SU-DHL-6 (cell line): Measurements from ENCODE around the gene CD1C.

Source experiments
- CTCF ChIP-seq: fragments of 200-600 bp; sonication (generic); IDR thresholded peaks from one replicate; pipeline ENCODE4 v1.5.1; 2017; ENCODE audit warnings: antibody characterized with exemption, mild to moderate bottlenecking, low read length, moderate library complexity; ENCODE audit not compliant: insufficient read depth, poor library complexity, severe bottlenecking
- EZH2phosphoT487 ChIP-seq: fragments of 200-600 bp; sonication (generic), shearing (Covaris generic); conservative IDR thresholded peaks from 2 replicates; pipeline ENCODE4 v1.6.1; 2018; ENCODE audit warnings: mild to moderate bottlenecking, antibody characterized with exemption, low read length, moderate library complexity, mixed read lengths

GRCh38 chr1:158283965-158284364 lies 5.8 kb upstream of the CD1C start:
- TF ChIP-seq CTCF (no peak), EZH2phosphoT487 (no peak)
